K562 (cell line): ENCODE data around the gene HEY2. TPM values are rescaled to one million over a fixed set of nuclear protein-coding genes. Genes with fewer than 3 reads are reported as not detected.
A peak's percentile ranks its signal among the peaks of the same experiment; 100 is the strongest.

Source experiments
- ATF1 ChIP-seq, 2 experiments: fragments of 450-650 bp in 1 of 2; IDR thresholded peaks; 2 replicates each; pipeline ENCODE4 v1.6.1; 2016; ENCODE audit warnings: missing compliant biosample characterization in 1 of 2, missing genetic modification characterization in 1 of 2
- ATF2 ChIP-seq: sonication (generic); formaldehyde crosslinking; IDR thresholded peaks from 2 replicates; pipeline ENCODE4 v1.8.1; 2022; ENCODE audit warnings: missing genetic modification reagents
- CBX3 ChIP-seq, 2 experiments: IDR thresholded peaks; 1 replicate in 1 of 2; 2 replicates in 1 of 2; pipeline ENCODE4 v1.6.1; 2012; ENCODE audit warnings: inconsistent platforms in 2 of 2, low read length in 2 of 2, borderline replicate concordance in 1 of 2, control low read depth in 1 of 2
- ELF4 ChIP-seq: fragments of 450-650 bp; formaldehyde crosslinking; IDR thresholded peaks from 2 replicates; pipeline ENCODE4 v1.4.0; 2022; ENCODE audit warnings: missing genetic modification characterization
- ELK1 ChIP-seq: sonication (generic); formaldehyde crosslinking; IDR thresholded peaks from 2 replicates; pipeline ENCODE4 v1.8.1; 2022; ENCODE audit warnings: missing genetic modification reagents
- ETV6 ChIP-seq, 3 experiments: fragments of 150-350 bp in 1 of 3; sonication (generic) in 1 of 3; formaldehyde crosslinking in 1 of 3; IDR thresholded peaks; 2 replicates each; pipeline versions ENCODE4 v1.6.1 to v1.8.0; 2014 to 2022; ENCODE audit warnings: borderline replicate concordance in 2 of 3, low read depth in 2 of 3, antibody characterized with exemption in 1 of 3, low read length in 1 of 3, mild to moderate bottlenecking in 1 of 3, missing genetic modification reagents in 1 of 3
- FOSL1 ChIP-seq: fragments of 200-800 bp; sonication (Bioruptor generic); conservative IDR thresholded peaks from 2 replicates; pipeline ENCODE4 v1.6.1; 2016; ENCODE audit warnings: missing genetic modification characterization, missing compliant biosample characterization
- FOXA3 ChIP-seq, 2 experiments: fragments of 450-650 bp in 1 of 2; sonication (generic) in 1 of 2; formaldehyde crosslinking; IDR thresholded peaks in 1 of 2; conservative IDR thresholded peaks in 1 of 2; 2 replicates each; pipeline versions ENCODE4 v1.4.0 to v1.8.0; 2020 to 2022; ENCODE audit warnings: mild to moderate bottlenecking in 2 of 2, missing genetic modification reagents in 1 of 2
- FOXP1 ChIP-seq: sonication (generic); formaldehyde crosslinking; IDR thresholded peaks from 2 replicates; pipeline ENCODE4 v1.8.0; 2022; ENCODE audit warnings: mild to moderate bottlenecking, missing genetic modification reagents
- HEY1 ChIP-seq: fragments of 250-450 bp; sonication (Bioruptor Pico); IDR thresholded peaks from 2 replicates; pipeline ENCODE4 v1.5.0; 2020; ENCODE audit warnings: mild to moderate bottlenecking, moderate library complexity, borderline replicate concordance
- NFIC ChIP-seq: fragments of 450-650 bp; IDR thresholded peaks from 2 replicates; pipeline ENCODE4 v1.6.1; 2017; ENCODE audit warnings: mild to moderate bottlenecking, inconsistent platforms
- PHB ChIP-seq: fragments of 250-450 bp; sonication (Bioruptor Pico); IDR thresholded peaks from 2 replicates; pipeline ENCODE4 v1.5.0; 2021
- POLR3A ChIP-seq: IDR thresholded peaks from 2 replicates; pipeline ENCODE4 v1.6.1; 2011; ENCODE audit warnings: borderline replicate concordance, mild to moderate bottlenecking, moderate library complexity; ENCODE audit not compliant: insufficient read length, insufficient read depth; ENCODE audit errors: extremely low read depth
- PTRF ChIP-seq: fragments of 450-650 bp; IDR thresholded peaks from 2 replicates; pipeline ENCODE4 v1.6.1; 2016; ENCODE audit warnings: mild to moderate bottlenecking, missing genetic modification characterization, missing compliant biosample characterization
- RB1 ChIP-seq: fragments of 450-650 bp; IDR thresholded peaks from 2 replicates; pipeline ENCODE4 v1.6.1; 2017; ENCODE audit warnings: low read depth, mild to moderate bottlenecking
- SNRNP70 ChIP-seq: fragments of 200-400 bp; formaldehyde crosslinking; optimal IDR thresholded peaks from 2 replicates; pipeline ENCODE3; 2017; ENCODE audit warnings: low read depth, low read length
- TFE3 ChIP-seq: fragments of 450-650 bp; formaldehyde crosslinking; IDR thresholded peaks from 2 replicates; pipeline ENCODE4 v1.4.0; 2020; ENCODE audit warnings: mild to moderate bottlenecking, mixed read lengths
- WHSC1 ChIP-seq: IDR thresholded peaks from one replicate; pipeline ENCODE4 v1.6.1; 2012; ENCODE audit warnings: low read length, control low read depth, inconsistent platforms
- ZNF263 ChIP-seq: sonication (generic); formaldehyde crosslinking; IDR thresholded peaks from 2 replicates; pipeline ENCODE4 v1.8.0; 2022; ENCODE audit warnings: mild to moderate bottlenecking, missing genetic modification reagents, borderline replicate concordance
- ZNF655 ChIP-seq: fragments of 250-450 bp; sonication (Bioruptor Pico); IDR thresholded peaks from 2 replicates; pipeline ENCODE4 v1.5.0; 2021
- ZNF76 ChIP-seq: fragments of 250-450 bp; sonication (Bioruptor Pico); IDR thresholded peaks from 2 replicates; pipeline ENCODE4 v1.4.0; 2020; ENCODE audit warnings: mild to moderate bottlenecking, moderate library complexity, borderline replicate concordance
- polyA plus RNA-seq, 8 experiments: library from polyadenylated mRNA; depleted of rRNA in 4 of 8; stranded (reverse) in 5 of 8; unstranded in 3 of 8; fragments of >200 nt; fragmentation: Nextera tagmentation in 2 of 8; fragmentation: Illumina TruSeq in 1 of 8; extraction: Ambion mirVana in 2 of 8; extraction: Trizol in 1 of 8; gene quantifications; 2 replicates each; pipeline versions ENCODE4 v1.2.1 to v1.2.3, GENCODE V29; 2011 to 2014; ENCODE audit warnings: inconsistent platforms in 1 of 8, missing spikeins in 1 of 8
- total RNA-seq, 7 experiments: library from RNA; depleted of rRNA in 6 of 7; stranded (reverse); fragments of >200 nt in 6 of 7; fragmentation: Illumina TruSeq in 2 of 7; extraction: Trizol in 2 of 7; gene quantifications; 2 replicates each; pipeline versions ENCODE4 v1.2.1 to v1.2.3, GENCODE V29; 2011 to 2021; ENCODE audit warnings: low replicate concordance in 1 of 7

The HEY2 gene
- total and polyA plus RNA-seq, 9 of the 15 experiments (the other 6 are each of a cell fraction or from before 2014, with no cell fraction given), result 0.03 to 0.07 (median 0.06) TPM; not detected in 5

GRCh38 chr6:125780540-125781313 lies 31.3 kb downstream of the HEY2 start (continued):
- TF ChIP-seq TFE3 (CRISPR knock-in tag), result no peak; the same call in 1 of the 2 replicates
- no peak for TF ChIP-seq PHB (CRISPR knock-in tag)
- TF ChIP-seq ZNF655 (CRISPR knock-in tag), result no peak
- peak; percentile 30; the same call in 1 of the 2 replicates for TF ChIP-seq ZNF263 (CRISPR knock-in tag)
- no peak; the same call in 1 of the 2 replicates for TF ChIP-seq NFIC
- TF ChIP-seq FOSL1 (tag), result peak; percentile 60
- no peak for TF ChIP-seq ZNF76 (CRISPR knock-in tag)
- TF ChIP-seq SNRNP70, result no peak
- TF ChIP-seq CBX3 (IDR thresholded peaks at IDR 0.05; ENCODE audit: borderline replicate concordance in 1 of 2, low read length in 2 of 2), result 0 out of 3 replicates have a peak, but pooled peaks of 1 of the 2 experiments have one; percentile 22
- TF ChIP-seq ATF1 (CRISPR knock-in tag; IDR thresholded peaks at IDR 0.05), result no peak
- TF ChIP-seq ATF1 (tag; IDR thresholded peaks at IDR 0.05), result peak; percentile 81
- peak; percentile 85 for TF ChIP-seq FOXP1
- no peak for TF ChIP-seq PTRF (tag)
- TF ChIP-seq POLR3A, result no peak
- TF ChIP-seq FOXA3 (CRISPR knock-in tag; conservative IDR thresholded peaks at IDR 0.05 in 1 of 2, IDR thresholded peaks at IDR 0.05 in 1 of 2), result peak in 1 of 2 experiments; percentile 46; a peak in 1 of 4 replicates
- TF ChIP-seq ETV6 (IDR thresholded peaks at IDR 0.05; ENCODE audit: borderline replicate concordance in 1 of 2, low read depth in 2 of 2, low read length in 1 of 2), result no peak
- peak; percentile 51; the same call in 1 of the 2 replicates for TF ChIP-seq ETV6 (CRISPR knock-in tag; IDR thresholded peaks at IDR 0.05; ENCODE audit: borderline replicate concordance)
- no peak for TF ChIP-seq ELF4
- TF ChIP-seq HEY1 (CRISPR knock-in tag), result peak; percentile 31; the same call in 1 of the 2 replicates
- TF ChIP-seq RB1, result peak; percentile 60; the same call in 1 of the 2 replicates
- no peak for TF ChIP-seq WHSC1
- TF ChIP-seq ELK1, result no peak
- TF ChIP-seq ATF2 (CRISPR knock-in tag), result no peak
